MCF 10A (cell line): ENCODE results near the gene POLR2E. TPM values are rescaled to one million over a fixed set of nuclear protein-coding genes. Genes with fewer than 3 reads are reported as not detected.

Source experiments
- BruUV-seq: library from RNA; stranded (reverse); fragments of 400-500 nt; replicated peaks from 2 replicates; lab custom pipeline; 2021; lab: Mats Ljungman, UMichigan
- CTCF ChIA-PET: fragments of 300-600 bp; sonication (Branson Sonifier 250); formaldehyde crosslinking; extraction: SDS; loops from one replicate; lab custom pipeline; 2021; ENCODE audit warnings: antibody characterized with exemption, inconsistent platforms; lab: Yijun Ruan, JAX
- POLR2A ChIA-PET: fragments of 300-600, 350-650 bp; sonication (Branson Sonifier 250); formaldehyde crosslinking; extraction: SDS; loops from one replicate; lab custom pipeline; 2020; ENCODE audit warnings: antibody characterized with exemption, inconsistent platforms; lab: Yijun Ruan, JAX
- DNase-seq: peaks from one replicate; pipeline ENCODE4 v3.0.0-alpha.2; 2018; ENCODE audit not compliant: unreplicated experiment
- H3K27ac Mint-ChIP-seq: one replicate; pipeline ENCODE4 v1.8.0; 2022; ENCODE audit warnings: mild to moderate bottlenecking, low read depth, mixed read lengths; ENCODE audit not compliant: unreplicated experiment
- H3K27me3 Mint-ChIP-seq: one replicate; pipeline ENCODE4 v1.8.0; 2022; ENCODE audit warnings: mixed read lengths; ENCODE audit not compliant: insufficient read depth, unreplicated experiment
- H3K36me3 Mint-ChIP-seq: one replicate; pipeline ENCODE4 v1.8.0; 2022; ENCODE audit warnings: mild to moderate bottlenecking, moderate library complexity, mixed read lengths; ENCODE audit not compliant: insufficient read depth, unreplicated experiment
- H3K4me1 Mint-ChIP-seq: one replicate; pipeline ENCODE4 v1.8.0; 2022; ENCODE audit warnings: mixed read lengths; ENCODE audit not compliant: insufficient read depth, unreplicated experiment
- H3K4me3 Mint-ChIP-seq: one replicate; pipeline ENCODE4 v1.8.0; 2022; ENCODE audit warnings: mild to moderate bottlenecking, moderate library complexity, mixed read lengths; ENCODE audit not compliant: unreplicated experiment
- H3K9me3 Mint-ChIP-seq: one replicate; pipeline ENCODE4 v1.8.0; 2022; ENCODE audit warnings: mixed read lengths; ENCODE audit not compliant: unreplicated experiment
- CTCF ChIP-seq: fragments of 200-600 bp; IDR thresholded peaks from one replicate; pipeline ENCODE4 v1.8.0; 2022; ENCODE audit warnings: antibody characterized with exemption, mild to moderate bottlenecking; ENCODE audit not compliant: unreplicated experiment
- intact Hi-C: fragments of 100-400 bp; cut with micrococcal nuclease; formaldehyde crosslinking; loops from 2 replicates; pipeline ENCODE4 v1.14.1; 2022
- total RNA-seq: library from RNA; stranded (reverse); gene quantifications from 2 replicates; pipeline ENCODE4 v1.2.3, GENCODE V29; 2022

POLR2E gene
- total RNA-seq, 1 experiment from 2014 or later, result 184 TPM

- intact Hi-C loops, result no loop called here
- DNase-seq, result no peak
- Mint-ChIP-seq H3K4me3 (no peak overlapping the region), H3K4me1 (peaks cover 2% of the 10 kb centered on the region), H3K9me3 (no peaks in the 10 kb centered on the region), H3K36me3 (peaks cover 23% of the 10 kb centered on the region), H3K27me3 (no peaks in the 10 kb centered on the region), H3K27ac (no peak overlapping the region)
- ChIA-PET POLR2A (interaction anchor here (0.6 kb wide), 1 partner anchor 246 kb away, joined by 3 read pairs; the partner anchor contains the start of gene PTBP1), CTCF (interaction anchor here (0.6 to 1.4 kb wide), 3 partner anchors 15 to 228 kb away, joined by 3 to 4 read pairs (median 4); no protein-coding TSS in a partner anchor)
- TF ChIP-seq CTCF, result no peak
- no TSS peak for BruUV-seq
Observed at GRCh38 chr19:1042689-1043511, 52.3 kb downstream of the POLR2E start.

- no TSS peak for BruUV-seq
- CTCF ChIA-PET, result interaction anchor here (1.4 kb wide), 1 partner anchor 16 kb away, joined by 4 read pairs; no protein-coding TSS in a partner anchor
- H3K27ac Mint-ChIP-seq, result no peak overlapping the region
- intact Hi-C loops, result no loop called here
- POLR2A ChIA-PET, result interaction anchor here (0.6 to 1.3 kb wide), 2 partner anchors 21 to 174 kb away, joined by 3 to 4 read pairs; partner anchors contain the start of genes RNU6-2 and TMEM259
- no peaks in the 10 kb centered on the region for H3K9me3 Mint-ChIP-seq
- DNase-seq, result no peak
- TF ChIP-seq CTCF, result no peak
- H3K36me3 Mint-ChIP-seq, result peaks cover 32% of the 10 kb centered on the region
- no peak overlapping the region for H3K4me3 Mint-ChIP-seq
- H3K4me1 Mint-ChIP-seq, result peaks cover 6% of the 10 kb centered on the region
- H3K27me3 Mint-ChIP-seq, result no peaks in the 10 kb centered on the region
Observed at GRCh38 chr19:1041835-1042685, 53.1 kb downstream of the POLR2E start.

GRCh38 chr19:1041272-1041834, 53.8 kb downstream of the POLR2E start:
- POLR2A ChIA-PET, result interaction anchor here (0.6 to 5.1 kb wide), 8 partner anchors 12 to 234 kb away, joined by 3 to 97 read pairs (median 3); partner anchors contain the start of genes CNN2, FAM174C, POLR2E and RNU6-2
- intact Hi-C loops, result no loop called here
- Mint-ChIP-seq H3K27ac (no peak overlapping the region), H3K4me3 (peak overlapping the region; percentile 92), H3K27me3 (no peaks in the 10 kb centered on the region), H3K36me3 (peaks cover 38% of the 10 kb centered on the region), H3K9me3 (no peaks in the 10 kb centered on the region), H3K4me1 (peaks cover 6% of the 10 kb centered on the region)
- CTCF ChIA-PET, result no interaction called here
- no peak for TF ChIP-seq CTCF
- no peak for DNase-seq
- no TSS peak for BruUV-seq
